B cell (primary cell): ENCODE data around the gene NOL11.

Experiments used
- CTCF ChIP-seq: fragments of 200-600 bp; IDR thresholded peaks from one replicate; pipeline ENCODE4 v1.8.0; 2022; ENCODE audit warnings: antibody characterized with exemption, mild to moderate bottlenecking
- EZH2 ChIP-seq: IDR thresholded peaks from 2 replicates; pipeline ENCODE4 v1.6.1; 2012; ENCODE audit warnings: borderline replicate concordance, low read depth, mild to moderate bottlenecking, moderate library complexity, low read length; ENCODE audit not compliant: insufficient read depth, poor library complexity, severe bottlenecking

GRCh38 chr17:67713169-67713568 lies 4.6 kb upstream of the NOL11 start:
- no peak for TF ChIP-seq CTCF
- no peak for TF ChIP-seq EZH2
